ENCODE results near the gene CACNG4.
"Not testable (repeated sequence)": the region's sequence is repeated elsewhere in the genome, so short reads cannot be mapped to it uniquely, and the experiment has no call there.

Gene CACNG4

DNA sequence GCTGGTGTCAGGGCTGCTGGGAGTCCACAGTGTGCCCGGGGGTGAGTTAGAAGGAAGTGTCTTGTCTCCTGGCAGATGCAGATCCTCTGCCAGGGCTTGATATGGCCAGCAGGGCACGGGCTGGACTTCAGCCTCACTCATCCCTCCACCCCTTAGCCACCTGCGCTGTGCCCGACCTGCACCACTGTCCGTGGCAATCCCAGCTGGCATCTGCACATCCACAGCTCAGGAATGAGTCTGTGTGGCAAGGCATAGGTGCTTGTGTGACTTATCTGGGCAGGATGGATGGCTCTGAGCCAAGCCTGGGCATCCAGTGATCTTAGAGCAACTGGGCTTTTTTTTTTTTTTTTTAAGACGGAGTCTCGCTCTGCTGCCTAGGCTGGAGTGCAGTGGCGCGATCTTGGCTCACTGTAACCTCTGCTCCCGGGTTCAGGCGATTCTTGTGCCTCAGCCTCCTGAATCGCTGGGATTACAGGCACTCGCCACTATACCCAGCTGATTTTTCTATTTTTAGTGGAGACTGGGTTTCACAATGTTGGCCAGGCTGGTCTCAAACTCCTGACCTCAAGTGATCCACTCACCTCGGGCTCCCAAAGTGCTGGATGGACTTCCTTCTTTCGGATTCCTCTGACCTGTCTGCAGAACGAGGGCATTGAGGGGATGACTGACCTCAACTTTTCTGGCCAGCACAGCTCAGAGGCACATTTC lies 57.4 kb downstream of the CACNG4 start:
- DNase-seq = no peak

GRCh38 chr17:67022451-67022810 lies 57.9 kb downstream of the CACNG4 start:
- DNase-seq = no peak

GRCh38 chr17:67024736-67025135 lies 60.2 kb downstream of the CACNG4 start:
- no peak for DNase-seq

GRCh38 chr17:67025216-67025792 lies 60.8 kb downstream of the CACNG4 start:
- DNase-seq = no peak

DNA sequence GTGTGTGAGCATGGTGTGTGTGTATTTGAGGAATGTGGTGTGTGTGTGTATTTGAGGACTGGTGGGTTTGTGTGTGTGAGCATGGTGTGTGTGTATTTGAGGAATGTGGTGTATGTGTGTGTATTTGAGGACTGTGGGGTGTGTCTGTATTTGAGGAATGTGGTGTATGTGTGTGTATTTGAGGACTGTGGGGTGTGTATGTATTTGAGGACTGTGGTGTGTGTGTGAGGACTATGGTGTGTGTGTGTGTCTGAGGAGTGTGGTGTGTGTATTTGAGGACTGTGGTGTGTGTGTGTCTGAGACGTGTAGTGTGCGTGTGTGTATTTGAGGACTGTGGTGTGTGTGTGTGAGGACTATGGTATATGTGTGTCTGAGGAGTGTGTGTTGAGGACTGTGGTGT lies 61.8 kb downstream of the CACNG4 start:
- no peak for DNase-seq

DNA sequence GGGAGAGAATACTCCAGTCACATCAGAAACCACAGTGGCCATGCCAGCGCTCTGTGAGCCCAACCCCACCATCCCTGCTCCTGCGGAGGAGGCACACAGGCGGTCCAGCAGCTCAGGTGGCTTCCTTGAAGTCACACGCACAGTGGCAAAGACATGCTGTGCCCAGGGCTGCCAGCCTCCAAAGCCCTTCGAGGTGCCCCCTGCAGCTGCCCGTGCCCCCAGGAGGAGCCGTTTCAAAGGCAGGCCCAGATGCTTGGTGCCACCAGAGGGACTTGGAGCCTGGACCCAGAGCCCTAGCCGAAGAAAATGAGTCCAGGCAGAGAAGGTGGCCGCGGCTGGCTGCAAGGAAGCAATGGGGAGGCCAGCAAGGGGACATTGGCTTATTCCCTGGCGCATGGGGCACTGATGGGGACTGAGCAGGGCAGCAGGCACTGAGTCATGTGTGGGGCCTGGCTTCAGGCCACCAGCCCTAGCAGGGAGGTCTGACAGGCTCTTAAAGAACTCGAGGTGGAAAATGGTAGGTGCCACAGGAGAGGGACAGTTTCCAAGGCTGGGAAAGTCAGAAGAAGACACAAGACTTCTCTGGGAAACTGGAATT lies 62.6 kb downstream of the CACNG4 start:
- DNase-seq = no peak

DNA sequence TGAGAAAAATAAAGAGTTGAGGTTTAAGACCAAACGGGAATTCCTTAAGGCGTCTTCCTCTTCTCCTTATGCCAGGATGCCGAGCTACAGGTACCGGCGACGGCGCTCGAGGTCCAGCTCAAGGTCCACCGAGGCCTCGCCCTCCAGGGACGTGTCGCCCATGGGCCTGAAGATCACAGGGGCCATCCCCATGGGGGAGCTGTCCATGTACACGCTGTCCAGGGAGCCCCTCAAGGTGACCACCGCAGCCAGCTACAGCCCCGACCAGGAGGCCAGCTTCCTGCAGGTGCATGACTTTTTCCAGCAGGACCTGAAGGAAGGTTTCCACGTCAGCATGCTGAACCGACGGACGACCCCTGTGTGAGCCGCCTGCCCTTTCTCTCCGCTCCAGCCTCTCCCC lies 66.1 kb downstream of the CACNG4 start:
- no peak for DNase-seq

DNA sequence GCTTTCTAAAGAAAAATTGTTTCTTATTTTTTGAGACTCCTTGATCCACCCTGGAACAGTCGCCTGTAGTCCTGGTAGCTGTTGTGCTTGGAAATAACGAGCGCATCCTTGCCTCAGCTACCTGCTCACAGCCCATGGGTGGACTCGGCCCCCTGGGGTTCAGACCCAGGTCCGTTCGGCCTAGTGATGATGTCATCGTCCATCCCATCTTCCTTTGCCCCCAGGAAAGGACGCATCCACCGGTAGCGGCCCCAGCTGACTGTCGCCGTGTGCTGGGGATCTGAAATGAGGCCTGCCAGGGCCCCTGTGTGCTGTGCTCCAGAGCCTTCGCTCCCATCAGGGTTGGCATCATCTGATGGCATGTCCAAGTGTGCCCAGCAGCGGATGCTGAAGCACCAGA lies 67.9 kb downstream of the CACNG4 start:
- DNase-seq = no peak

- DNase-seq = no peak
Observed at GRCh38 chr17:67032985-67033384, 68.5 kb downstream of the CACNG4 start.

DNA sequence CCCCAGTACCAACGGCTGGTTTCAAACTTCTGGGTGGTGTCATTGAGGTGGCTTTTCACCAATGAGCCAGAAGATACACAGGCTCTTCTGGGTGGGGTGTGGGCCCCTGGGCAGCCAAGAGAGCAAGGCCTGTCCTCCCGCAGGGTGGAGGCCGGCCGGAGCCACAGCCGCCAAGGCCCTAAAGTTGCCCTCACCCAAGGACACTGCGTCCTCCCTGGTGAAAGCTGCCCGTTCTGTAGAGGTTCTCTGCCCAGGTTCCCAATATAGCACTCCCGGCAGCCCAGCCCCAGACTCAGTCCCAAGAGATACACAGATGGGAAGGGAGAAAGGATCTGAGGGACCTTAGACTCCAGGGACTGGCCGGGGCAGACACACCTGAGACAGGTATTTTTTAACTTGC lies 69.1 kb downstream of the CACNG4 start:
- no peak for DNase-seq

GRCh38 chr17:67035131-67036083 lies 70.9 kb downstream of the CACNG4 start:
- DNase-seq = no peak

DNA sequence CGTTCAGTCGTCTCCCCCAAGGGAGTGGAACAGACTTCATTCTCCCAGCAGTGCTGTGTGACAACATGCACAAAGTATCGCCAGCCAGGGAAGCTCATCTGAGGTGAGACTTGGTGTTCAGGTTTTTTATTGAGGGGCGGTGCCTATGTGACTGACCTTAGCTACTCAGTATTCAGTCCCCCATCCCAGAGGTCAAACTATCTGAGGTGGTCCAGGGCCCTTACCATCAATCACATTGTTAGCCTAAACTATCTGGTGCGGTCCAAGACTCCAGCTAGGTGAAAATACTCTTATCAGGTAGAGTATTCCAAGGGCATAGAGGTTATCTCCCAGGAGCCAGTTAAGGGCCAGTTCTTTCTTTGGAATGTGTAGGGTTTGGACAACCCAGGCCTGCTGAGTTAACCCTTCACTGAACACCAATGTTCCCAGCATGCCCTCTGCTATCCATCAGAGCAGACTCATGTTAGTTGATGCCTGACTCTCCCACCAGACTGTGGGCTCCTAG lies 74.4 kb downstream of the CACNG4 start:
- DNase-seq = no peak

GRCh38 chr17:67040652-67041051 lies 76.1 kb downstream of the CACNG4 start:
- no peak for DNase-seq

DNA sequence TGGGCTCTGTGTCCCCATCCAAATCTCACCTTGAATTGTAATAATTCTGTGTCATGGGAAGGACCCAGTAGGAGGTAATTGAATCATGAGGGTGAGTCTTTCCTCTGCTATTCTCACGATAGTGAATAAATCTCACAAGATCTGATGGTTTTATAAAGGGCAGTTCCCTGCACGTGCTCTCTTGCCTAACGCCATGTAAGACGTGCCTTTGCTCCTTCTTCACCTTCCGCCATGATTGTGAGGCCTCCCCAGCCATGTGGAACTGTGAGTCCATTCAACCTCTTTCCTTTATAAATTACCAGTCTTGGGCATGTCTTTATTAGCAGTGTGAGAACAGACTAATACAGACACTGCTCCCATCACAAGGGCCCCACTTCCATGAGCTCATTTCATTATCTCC lies 76.6 kb downstream of the CACNG4 start:
- DNase-seq = not testable (repeated sequence)

GRCh38 chr17:67041531-67041930 lies 77.0 kb downstream of the CACNG4 start:
- no peak for DNase-seq

GRCh38 chr17:67041941-67042899 lies 77.7 kb downstream of the CACNG4 start:
- DNase-seq = no peak

DNA sequence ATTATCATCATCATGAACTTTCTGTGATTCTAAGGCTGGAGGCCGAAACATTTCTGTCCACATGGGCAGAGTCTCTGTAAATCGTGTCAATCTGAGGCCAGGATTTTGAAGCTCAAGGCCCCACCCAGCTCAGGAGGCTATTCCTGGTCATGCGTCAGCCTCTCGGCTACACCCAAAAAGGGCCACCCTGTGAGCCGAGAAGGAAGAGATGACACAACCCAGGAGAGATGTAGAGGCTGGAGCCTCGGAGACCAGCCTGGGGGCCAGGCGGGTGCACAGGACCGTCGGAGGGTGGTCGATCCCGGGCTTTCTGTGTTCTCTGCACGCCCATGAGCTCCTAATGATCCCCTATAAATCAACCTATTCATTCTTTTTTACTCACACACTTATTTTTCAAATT lies 78.8 kb downstream of the CACNG4 start:
- no peak for DNase-seq

GRCh38 chr17:67044016-67044772 lies 79.7 kb downstream of the CACNG4 start, which contains the start of gene CACNG1:
Gene CACNG1 (plus strand): TSS chr17:67044554. CDS start chr17:67044661, 107 bp downstream.
- DNase-seq = no peak

GRCh38 chr17:67044940-67045339 lies 80.4 kb downstream of the CACNG4 start:
- DNase-seq = no peak

GRCh38 chr17:67046398-67046797 lies 81.9 kb downstream of the CACNG4 start:
- DNase-seq = no peak

GRCh38 chr17:67047382-67047781 lies 82.9 kb downstream of the CACNG4 start:
- DNase-seq = no peak
